ENCODE data around the gene ZNF543.
A peak's percentile ranks its signal among the peaks of the same experiment; 100 is the strongest.

DNA sequence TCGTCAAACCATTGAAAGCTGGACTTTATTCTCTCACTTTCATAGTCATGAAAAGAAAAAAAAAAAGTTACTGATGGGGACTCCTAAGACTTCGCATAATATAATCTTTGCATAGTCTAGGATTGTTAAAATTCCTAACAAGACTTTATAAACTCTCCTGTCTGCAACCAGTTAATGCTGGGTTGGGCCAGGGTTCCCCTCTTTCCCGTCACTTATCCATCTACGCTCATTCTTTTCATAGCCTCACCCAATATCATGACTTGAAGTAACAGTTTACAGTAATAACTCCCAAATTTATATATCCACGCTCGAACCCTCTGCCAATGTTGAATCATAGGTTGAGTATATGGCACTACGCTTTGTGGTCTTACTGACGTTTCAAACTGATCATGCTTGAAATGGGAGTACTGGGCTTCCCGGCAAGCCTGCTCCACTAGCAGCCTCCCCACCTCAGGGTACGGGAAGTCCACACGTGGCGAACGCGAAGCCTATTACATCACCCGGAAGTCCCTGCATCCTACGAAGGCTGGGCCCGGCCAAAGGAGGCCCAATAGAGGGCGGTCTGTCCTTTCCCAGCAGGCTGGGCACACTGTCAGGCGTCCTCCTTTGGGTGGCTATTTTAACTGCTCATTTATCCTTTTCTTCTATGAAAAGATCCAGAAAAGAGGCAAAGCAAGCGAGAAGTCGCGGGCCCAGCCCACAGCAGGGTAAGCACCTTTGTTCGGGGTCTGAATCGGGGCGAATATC, 40.7 kb upstream of the ZNF543 start:
- TF ChIP-seq, protein P1, sequence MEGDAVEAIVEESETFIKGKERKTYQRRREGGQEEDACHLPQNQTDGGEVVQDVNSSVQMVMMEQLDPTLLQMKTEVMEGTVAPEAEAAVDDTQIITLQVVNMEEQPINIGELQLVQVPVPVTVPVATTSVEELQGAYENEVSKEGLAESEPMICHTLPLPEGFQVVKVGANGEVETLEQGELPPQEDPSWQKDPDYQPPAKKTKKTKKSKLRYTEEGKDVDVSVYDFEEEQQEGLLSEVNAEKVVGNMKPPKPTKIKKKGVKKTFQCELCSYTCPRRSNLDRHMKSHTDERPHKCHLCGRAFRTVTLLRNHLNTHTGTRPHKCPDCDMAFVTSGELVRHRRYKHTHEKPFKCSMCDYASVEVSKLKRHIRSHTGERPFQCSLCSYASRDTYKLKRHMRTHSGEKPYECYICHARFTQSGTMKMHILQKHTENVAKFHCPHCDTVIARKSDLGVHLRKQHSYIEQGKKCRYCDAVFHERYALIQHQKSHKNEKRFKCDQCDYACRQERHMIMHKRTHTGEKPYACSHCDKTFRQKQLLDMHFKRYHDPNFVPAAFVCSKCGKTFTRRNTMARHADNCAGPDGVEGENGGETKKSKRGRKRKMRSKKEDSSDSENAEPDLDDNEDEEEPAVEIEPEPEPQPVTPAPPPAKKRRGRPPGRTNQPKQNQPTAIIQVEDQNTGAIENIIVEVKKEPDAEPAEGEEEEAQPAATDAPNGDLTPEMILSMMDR (IDR thresholded peaks at IDR 0.05): peak; percentile 26
- TF ChIP-seq EZH2 (IDR thresholded peaks at IDR 0.05; ENCODE audit: borderline replicate concordance, insufficient read depth, low read depth, low read length, poor library complexity, severe bottlenecking): no peak

Data from B cell (primary cell).